T-helper 2 cell treated with Interferon-gamma antibody and Interleukin-4, amounts not matched to agents 5 μg/mL and 100 μg/mL, for 36 hours (primary cell): ENCODE measurements around the gene SERPINA5.

ENCODE experiments used
- DNase-seq: peaks from one replicate; pipeline ENCODE4 v3.0.0; 2021; ENCODE audit warnings: low spot score
- H3K27ac Mint-ChIP-seq: one replicate; pipeline ENCODE4 v1.8.0; 2021; ENCODE audit warnings: mild to moderate bottlenecking, mixed read lengths
- H3K27me3 Mint-ChIP-seq: one replicate; pipeline ENCODE4 v1.8.0; 2021; ENCODE audit warnings: low read depth, mixed read lengths
- H3K36me3 Mint-ChIP-seq: one replicate; pipeline ENCODE4 v1.8.0; 2021; ENCODE audit warnings: low read depth, mixed read lengths
- H3K4me1 Mint-ChIP-seq: one replicate; pipeline ENCODE4 v1.8.0; 2021; ENCODE audit warnings: low read depth, mixed read lengths
- H3K4me3 Mint-ChIP-seq: one replicate; pipeline ENCODE4 v1.8.0; 2022; ENCODE audit warnings: mild to moderate bottlenecking, moderate library complexity, mixed read lengths
- H3K9me3 Mint-ChIP-seq: one replicate; pipeline ENCODE4 v1.8.0; 2021; ENCODE audit warnings: mixed read lengths

The SERPINA5 gene

GRCh38 chr14:94561656-94562010 is 19.6 kb upstream of the SERPINA5 start:
- DNase-seq = no peak
- Mint-ChIP-seq H3K4me3 (no peak overlapping the region), H3K27me3 (no peaks in the 10 kb centered on the region), H3K27ac (no peak overlapping the region), H3K36me3 (no peaks in the 10 kb centered on the region), H3K9me3 (no peaks in the 10 kb centered on the region), H3K4me1 (no peaks in the 10 kb centered on the region)

- Mint-ChIP-seq H3K27ac (no peak overlapping the region), H3K36me3 (no peaks in the 10 kb centered on the region), H3K4me3 (no peak overlapping the region), H3K4me1 (no peaks in the 10 kb centered on the region), H3K9me3 (no peaks in the 10 kb centered on the region), H3K27me3 (no peaks in the 10 kb centered on the region)
- no peak for DNase-seq
These were observed 19.2 kb upstream of the SERPINA5 start for GRCh38 chr14:94562022-94562421.

GRCh38 chr14:94562941-94563883 is 18.0 kb upstream of the SERPINA5 start:
- no peak overlapping the region for H3K4me3 Mint-ChIP-seq
- no peaks in the 10 kb centered on the region for H3K9me3 Mint-ChIP-seq
- DNase-seq = no peak
- no peak overlapping the region for H3K27ac Mint-ChIP-seq
- H3K27me3 Mint-ChIP-seq = no peaks in the 10 kb centered on the region
- H3K4me1 Mint-ChIP-seq = no peaks in the 10 kb centered on the region
- H3K36me3 Mint-ChIP-seq = no peaks in the 10 kb centered on the region

- H3K4me3 Mint-ChIP-seq = no peak overlapping the region
- no peaks in the 10 kb centered on the region for H3K36me3 Mint-ChIP-seq
- DNase-seq = no peak
- H3K9me3 Mint-ChIP-seq = no peaks in the 10 kb centered on the region
- H3K27me3 Mint-ChIP-seq = no peaks in the 10 kb centered on the region
- no peak overlapping the region for H3K27ac Mint-ChIP-seq
- H3K4me1 Mint-ChIP-seq = no peaks in the 10 kb centered on the region
These were observed 16.8 kb upstream of the SERPINA5 start for GRCh38 chr14:94564381-94564780.

GRCh38 chr14:94568186-94568585 is 13.0 kb upstream of the SERPINA5 start:
- no peaks in the 10 kb centered on the region for H3K36me3 Mint-ChIP-seq
- no peaks in the 10 kb centered on the region for H3K27me3 Mint-ChIP-seq
- H3K27ac Mint-ChIP-seq = no peak overlapping the region
- H3K9me3 Mint-ChIP-seq = no peaks in the 10 kb centered on the region
- no peaks in the 10 kb centered on the region for H3K4me1 Mint-ChIP-seq
- H3K4me3 Mint-ChIP-seq = no peak overlapping the region
- DNase-seq = no peak

GRCh38 chr14:94569381-94570001 is 11.7 kb upstream of the SERPINA5 start:
- no peaks in the 10 kb centered on the region for H3K9me3 Mint-ChIP-seq
- no peaks in the 10 kb centered on the region for H3K36me3 Mint-ChIP-seq
- H3K4me1 Mint-ChIP-seq = no peaks in the 10 kb centered on the region
- H3K27me3 Mint-ChIP-seq = no peaks in the 10 kb centered on the region
- no peak overlapping the region for H3K4me3 Mint-ChIP-seq
- H3K27ac Mint-ChIP-seq = no peak overlapping the region
- no peak for DNase-seq

GRCh38 chr14:94570002-94570400 is 11.2 kb upstream of the SERPINA5 start:
- Mint-ChIP-seq H3K36me3 (no peaks in the 10 kb centered on the region), H3K4me3 (no peak overlapping the region), H3K9me3 (no peaks in the 10 kb centered on the region), H3K27me3 (no peaks in the 10 kb centered on the region), H3K27ac (no peak overlapping the region), H3K4me1 (no peaks in the 10 kb centered on the region)
- DNase-seq = no peak

GRCh38 chr14:94570440-94570839 is 10.8 kb upstream of the SERPINA5 start:
- DNase-seq = no peak
- Mint-ChIP-seq H3K4me3 (no peak overlapping the region), H3K36me3 (no peaks in the 10 kb centered on the region), H3K27me3 (no peaks in the 10 kb centered on the region), H3K4me1 (no peaks in the 10 kb centered on the region), H3K9me3 (no peaks in the 10 kb centered on the region), H3K27ac (no peak overlapping the region)

- H3K27ac Mint-ChIP-seq = no peak overlapping the region
- no peak for DNase-seq
- no peaks in the 10 kb centered on the region for H3K9me3 Mint-ChIP-seq
- H3K4me3 Mint-ChIP-seq = no peak overlapping the region
- no peaks in the 10 kb centered on the region for H3K27me3 Mint-ChIP-seq
- H3K36me3 Mint-ChIP-seq = no peaks in the 10 kb centered on the region
- no peaks in the 10 kb centered on the region for H3K4me1 Mint-ChIP-seq
These were observed 9.8 kb upstream of the SERPINA5 start for GRCh38 chr14:94571395-94571794.

- DNase-seq = no peak
- no peaks in the 10 kb centered on the region for H3K27me3 Mint-ChIP-seq
- no peak overlapping the region for H3K27ac Mint-ChIP-seq
- no peak overlapping the region for H3K4me3 Mint-ChIP-seq
- H3K36me3 Mint-ChIP-seq = no peaks in the 10 kb centered on the region
- no peaks in the 10 kb centered on the region for H3K9me3 Mint-ChIP-seq
- H3K4me1 Mint-ChIP-seq = no peaks in the 10 kb centered on the region
These were observed 9.3 kb upstream of the SERPINA5 start for GRCh38 chr14:94571950-94572349.

- Mint-ChIP-seq H3K27me3 (no peaks in the 10 kb centered on the region), H3K9me3 (no peaks in the 10 kb centered on the region), H3K27ac (no peak overlapping the region), H3K36me3 (no peaks in the 10 kb centered on the region), H3K4me3 (no peak overlapping the region), H3K4me1 (no peaks in the 10 kb centered on the region)
- DNase-seq = no peak
These were observed 8.5 kb upstream of the SERPINA5 start for GRCh38 chr14:94572637-94573303.

- Mint-ChIP-seq H3K4me3 (no peak overlapping the region), H3K27ac (no peak overlapping the region)
These were observed 7.5 kb upstream of the SERPINA5 start for GRCh38 chr14:94573475-94574277.

GRCh38 chr14:94574336-94574735 is 6.9 kb upstream of the SERPINA5 start:
- Mint-ChIP-seq H3K27ac (no peak overlapping the region), H3K36me3 (no peaks in the 10 kb centered on the region), H3K4me1 (no peaks in the 10 kb centered on the region), H3K4me3 (no peak overlapping the region), H3K9me3 (no peaks in the 10 kb centered on the region), H3K27me3 (no peaks in the 10 kb centered on the region)
- DNase-seq = no peak

More at GRCh38 chr14:94573475-94574277, 7.5 kb upstream of the SERPINA5 start:
- Mint-ChIP-seq H3K9me3 (no peaks in the 10 kb centered on the region), H3K4me1 (no peaks in the 10 kb centered on the region), H3K36me3 (no peaks in the 10 kb centered on the region), H3K27me3 (no peaks in the 10 kb centered on the region)
- no peak for DNase-seq
